Smooth muscle cell of the brain vasculature (primary cell): ENCODE measurements around the gene RALGDS.

ENCODE experiments used
- DNase-seq: peaks from one replicate; pipeline ENCODE4 v3.0.0-alpha.2; 2012; ENCODE audit warnings: low read depth, low spot score

The RALGDS gene

GRCh38 chr9:133151601-133152525, 30.8 kb upstream of the RALGDS start:
- DNase-seq: no peak

DNA sequence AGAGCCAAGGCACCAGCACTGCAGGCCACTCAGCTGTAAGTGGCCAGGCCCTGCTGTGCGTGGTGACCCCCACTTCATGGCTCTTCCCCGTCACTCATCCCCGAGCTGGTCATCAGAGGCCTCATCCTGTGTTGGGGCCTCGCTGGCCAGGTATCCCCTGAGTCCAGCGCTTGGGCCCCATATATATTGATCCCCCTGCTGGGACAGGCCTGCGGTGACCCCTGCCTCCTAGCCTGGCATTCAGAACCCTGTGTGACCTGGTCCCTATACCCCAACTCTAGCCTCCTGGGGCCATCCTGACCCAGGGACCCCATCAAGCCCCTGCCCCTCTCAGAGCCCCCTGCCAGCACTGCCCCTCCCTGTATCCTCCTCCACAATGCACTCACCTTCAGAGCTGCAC, 30.0 kb upstream of the RALGDS start:
- DNase-seq: no peak

GRCh38 chr9:133149130-133150015, 28.3 kb upstream of the RALGDS start:
- DNase-seq: no peak

GRCh38 chr9:133148199-133149129, 27.4 kb upstream of the RALGDS start:
- no peak for DNase-seq

DNA sequence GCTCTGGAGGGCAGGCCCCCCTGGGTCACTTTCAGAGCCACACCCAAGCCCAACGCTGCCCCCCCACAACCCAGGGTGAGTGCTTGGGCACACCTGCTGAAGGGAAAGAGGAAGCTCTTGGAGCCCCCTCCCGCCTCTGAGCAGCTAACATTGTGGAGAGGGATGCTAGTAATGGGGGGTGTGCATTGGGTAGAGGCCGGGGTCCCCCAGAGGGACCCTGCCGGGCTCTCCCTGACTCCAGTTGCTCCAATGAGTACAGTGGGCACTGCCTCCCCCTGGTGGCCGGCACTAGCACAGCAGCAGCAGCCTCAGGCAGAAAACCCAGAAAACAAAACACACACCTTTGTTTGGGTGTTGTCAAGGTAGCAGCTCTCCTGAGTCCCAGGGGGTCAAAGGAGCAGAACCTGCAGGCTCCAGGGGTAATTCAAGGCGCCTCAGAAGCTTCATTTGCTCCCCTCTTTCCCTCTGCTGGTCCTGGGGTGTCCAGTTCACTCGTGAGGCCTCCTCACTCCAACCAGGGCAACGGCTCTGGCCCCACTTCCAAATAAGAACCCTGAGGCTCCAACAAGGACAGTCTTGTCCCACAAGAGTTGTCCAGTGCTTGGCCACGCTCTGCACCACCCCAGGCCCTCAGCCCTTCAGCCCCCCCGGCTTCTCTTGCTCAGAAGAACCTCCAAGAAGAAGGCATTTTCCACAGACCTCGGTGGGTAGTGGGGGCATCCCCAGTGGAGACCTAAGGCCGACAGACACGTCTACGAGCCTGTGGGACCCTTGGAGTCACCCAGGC, 26.6 kb upstream of the RALGDS start:
- DNase-seq: no peak

DNA sequence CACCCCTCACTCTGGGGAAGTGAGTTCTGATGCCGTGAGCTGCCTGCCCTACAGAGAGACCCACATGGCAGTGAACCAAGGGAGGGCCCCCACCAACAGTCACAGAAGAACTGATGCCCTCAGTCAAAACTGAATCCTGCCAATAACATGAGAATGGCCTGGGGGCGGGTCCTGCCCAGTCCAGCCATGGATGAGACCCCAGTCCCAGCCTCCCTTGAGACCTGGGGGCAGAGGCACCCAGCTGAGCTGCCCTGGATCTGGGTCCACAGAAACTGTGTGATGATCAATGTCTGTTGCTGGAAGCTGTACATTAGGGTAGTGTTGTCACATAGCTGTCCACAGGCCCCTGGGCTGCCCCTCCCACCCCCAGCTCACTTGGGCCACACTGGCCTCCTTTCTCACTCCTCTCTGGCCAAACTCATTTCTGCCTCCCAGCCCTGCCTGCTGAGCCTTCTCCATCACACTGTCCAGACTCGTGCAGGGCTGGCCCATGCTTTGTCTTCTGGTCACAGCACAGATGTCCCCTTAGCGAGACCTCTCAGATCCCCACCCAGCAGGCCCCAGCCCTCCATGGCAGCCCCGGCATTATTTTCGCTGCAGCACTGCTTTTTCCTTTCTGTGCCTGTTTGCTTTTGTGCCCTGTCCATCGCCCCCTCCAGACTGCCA, 25.8 kb upstream of the RALGDS start:
- DNase-seq: no peak

DNA sequence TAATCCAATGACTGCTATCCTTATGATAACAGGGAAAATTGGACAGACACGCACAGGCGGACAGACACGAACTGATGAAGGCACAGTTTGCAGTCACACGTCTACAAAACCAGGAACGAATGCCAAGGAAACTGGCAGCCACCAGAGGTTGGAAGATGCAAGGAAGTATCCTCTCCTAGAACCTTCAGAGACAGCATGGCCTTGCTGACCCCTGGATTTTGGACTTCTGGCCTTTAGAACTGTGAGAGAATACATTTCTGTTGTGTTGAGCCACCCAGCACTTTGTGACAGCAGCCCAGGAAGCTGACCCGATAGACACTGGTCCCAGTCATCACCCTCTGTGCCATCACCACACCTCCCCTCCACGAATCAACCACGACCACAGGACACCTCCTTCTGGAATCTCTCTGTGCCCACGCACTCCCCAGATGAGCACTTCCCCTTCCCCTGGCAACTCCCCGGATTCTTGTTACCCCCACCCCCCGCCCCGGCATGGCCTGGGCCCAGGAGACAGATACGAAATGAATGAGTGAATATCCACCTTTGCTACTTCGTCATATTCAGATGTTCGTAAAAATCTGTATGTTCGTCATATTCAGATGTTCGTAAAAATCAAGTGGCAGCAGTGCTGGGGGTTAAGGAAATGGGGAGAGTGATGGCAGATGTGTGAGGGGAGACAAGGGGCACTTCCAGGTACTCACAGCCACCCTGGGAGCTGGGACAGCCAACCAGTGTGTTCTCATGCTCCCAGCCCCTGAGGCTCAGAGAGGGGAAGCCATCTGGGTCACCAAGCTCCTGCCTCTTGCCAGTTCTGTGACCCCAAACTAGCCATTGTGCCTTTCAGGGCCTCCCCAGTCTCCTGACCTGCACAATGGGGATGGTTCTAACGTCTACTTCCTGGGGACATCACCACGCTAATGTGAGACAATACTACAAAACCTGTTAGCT, 24.1 kb upstream of the RALGDS start:
- DNase-seq: no peak

DNA sequence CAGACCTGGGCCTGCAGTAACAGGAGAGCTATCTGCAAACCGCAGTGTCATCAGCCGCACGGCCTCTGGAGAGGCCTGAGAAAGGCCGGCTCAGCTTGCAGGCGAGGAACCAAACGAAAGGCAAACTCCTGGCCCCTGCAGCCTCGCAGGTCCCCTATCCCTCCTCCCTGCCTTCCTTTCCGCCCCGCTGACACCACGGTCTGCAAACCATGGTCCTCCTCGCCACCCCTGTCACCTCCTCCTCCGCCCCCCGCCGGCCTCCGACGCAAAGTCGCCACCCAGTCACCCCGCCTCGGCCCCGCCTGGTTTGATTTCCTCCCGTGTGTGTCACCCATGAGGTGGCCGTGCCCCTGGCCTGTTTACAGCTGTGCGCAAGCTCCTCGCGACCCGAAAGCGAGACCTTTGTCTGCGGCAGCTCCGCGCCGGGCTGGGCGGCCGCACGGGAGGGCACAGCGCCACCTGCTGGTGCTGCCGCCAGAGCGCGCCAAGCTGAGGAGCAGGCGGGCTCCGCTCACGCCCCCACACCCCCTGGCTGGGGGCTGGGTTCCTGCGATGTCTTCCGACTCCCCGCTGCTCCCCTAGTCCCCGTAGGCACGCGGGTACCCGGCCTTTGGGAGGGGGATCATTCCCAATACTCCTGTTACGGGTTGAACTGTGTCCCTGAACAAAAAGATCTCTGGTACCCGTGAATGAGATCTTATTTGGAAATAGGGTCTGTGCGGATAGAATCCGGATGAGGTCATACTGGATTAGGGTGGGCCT, 23.3 kb upstream of the RALGDS start:
- DNase-seq: no peak

- DNase-seq: no peak
These were observed 22.6 kb upstream of the RALGDS start for GRCh38 chr9:133143639-133144141.

- no peak for DNase-seq
These were observed 21.9 kb upstream of the RALGDS start for GRCh38 chr9:133142684-133143622.

DNA sequence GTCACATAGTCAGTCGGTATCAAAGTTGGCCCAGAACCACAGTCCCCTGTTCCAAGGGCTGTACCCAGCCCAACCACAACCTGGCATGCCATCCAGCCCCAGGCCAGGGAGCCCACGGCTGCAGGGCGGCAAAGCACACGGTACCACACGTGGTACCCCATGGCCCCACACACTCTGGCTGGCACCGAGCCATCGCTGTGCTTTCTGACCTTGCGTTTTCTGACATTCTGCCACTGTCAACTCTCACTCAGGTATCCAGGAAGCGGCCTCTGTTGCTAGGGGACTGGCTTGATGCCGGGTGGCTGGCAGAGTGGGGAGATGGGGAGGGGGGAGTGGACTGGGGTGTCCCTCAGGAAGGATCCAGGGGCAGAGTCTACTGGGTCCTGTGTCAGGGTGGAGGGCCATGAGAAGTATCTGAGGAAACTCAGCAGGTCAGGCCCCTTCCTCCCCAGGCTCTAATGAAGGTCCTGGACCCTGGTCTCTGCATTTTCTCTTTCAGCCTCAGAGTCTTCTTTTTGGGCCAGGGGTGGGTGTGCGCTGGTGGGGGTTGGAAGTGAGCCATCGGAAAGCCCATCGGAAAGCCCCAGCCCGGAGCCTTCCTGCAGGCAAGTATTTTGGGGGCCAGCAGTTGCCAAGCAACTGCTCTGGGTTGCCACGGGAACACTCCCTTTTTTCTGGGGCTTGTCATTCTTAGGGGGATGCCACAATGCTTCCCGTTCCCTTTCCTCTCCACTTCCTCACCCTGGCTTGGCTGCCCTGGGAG, 21.0 kb upstream of the RALGDS start:
- DNase-seq: no peak

DNA sequence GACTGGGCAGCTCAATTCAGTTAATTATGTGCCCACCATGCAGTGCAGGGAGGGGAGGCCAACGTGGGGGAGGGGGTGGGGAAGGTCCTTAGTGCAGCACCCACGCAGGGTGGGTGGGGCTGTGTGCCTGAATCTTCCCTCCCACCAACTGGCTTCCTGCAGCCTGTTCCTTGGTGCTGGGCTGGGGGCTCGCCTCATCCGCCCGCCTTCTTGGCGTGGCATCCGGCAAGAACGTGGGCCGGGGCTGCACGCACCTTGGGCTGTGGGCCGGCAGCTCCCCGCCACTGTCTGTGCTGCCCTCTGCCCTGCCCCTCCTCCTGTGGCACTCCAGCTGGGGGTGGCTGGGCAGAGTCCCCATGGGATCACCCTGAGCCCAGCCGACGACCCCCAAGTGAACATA, 19.6 kb upstream of the RALGDS start:
- DNase-seq: no peak

DNA sequence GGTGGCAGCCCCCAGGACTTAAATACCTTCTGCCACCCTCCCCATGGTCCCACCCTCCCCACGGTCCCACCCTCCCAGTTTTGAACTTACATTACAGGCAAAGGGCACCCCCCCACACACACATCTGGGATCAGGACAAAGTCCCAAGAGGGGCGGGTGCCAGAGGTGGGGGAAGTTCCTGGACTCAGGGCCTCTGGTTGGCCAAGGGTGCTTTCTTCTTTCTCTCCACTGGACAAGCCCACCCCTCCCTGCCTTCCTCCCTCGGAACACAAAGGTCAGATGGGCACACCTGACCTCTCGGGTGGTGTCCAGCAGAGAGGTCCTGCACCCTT, 19.1 kb upstream of the RALGDS start:
- DNase-seq: no peak

DNA sequence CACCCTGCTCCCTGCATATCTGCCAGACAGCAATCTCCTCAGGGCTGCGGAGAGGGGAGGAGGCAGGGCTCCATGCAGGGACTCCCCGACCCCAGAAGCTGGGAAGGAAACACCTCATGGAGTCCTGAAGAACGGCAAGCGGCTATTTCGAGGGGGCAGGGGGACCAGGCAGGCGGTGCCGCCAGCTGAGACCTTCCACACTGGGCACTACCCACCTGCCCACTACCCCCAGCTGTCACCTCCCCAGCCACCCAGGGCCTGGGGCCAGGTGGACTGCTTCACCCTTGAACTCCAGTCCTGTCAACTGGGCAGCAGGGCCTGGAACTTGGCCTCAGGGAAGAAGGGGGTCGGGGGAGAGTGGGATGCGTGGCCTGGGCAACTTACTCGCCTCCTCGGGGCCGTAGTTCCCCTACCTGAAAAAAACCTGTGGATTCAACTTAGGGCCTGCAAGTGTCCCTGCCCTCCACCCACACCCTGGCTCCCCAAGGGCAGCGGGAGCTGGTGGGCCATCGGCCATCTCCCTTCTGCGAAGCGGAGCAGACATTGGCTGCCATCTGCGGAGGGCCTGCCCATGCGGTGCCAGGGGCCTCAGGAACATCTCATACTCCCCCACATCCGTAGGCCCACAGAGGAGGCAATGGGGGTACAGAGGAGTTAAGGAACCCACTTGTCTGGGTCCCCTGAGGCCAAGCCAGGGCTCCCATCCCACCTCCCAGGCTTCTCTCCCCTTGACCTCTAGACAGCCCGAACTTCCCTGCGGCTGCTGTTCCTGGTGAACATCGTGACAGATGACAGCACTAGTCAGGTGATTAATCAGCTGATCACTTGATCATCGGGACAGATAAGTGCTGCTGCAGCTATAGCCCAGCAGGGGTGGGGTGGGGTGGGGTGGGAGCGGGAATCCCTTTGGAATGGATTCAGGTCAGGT, 18.5 kb upstream of the RALGDS start:
- no peak for DNase-seq
